ENCODE results near the gene NCOA1. TPM values are rescaled to one million over a fixed set of nuclear protein-coding genes. Genes with fewer than 3 reads are reported as not detected.

NCOA1 gene
- total and polyA plus RNA-seq, 7 experiments from 2014 or later: 13.2 to 72.8 (median 43.0) TPM

DNA sequence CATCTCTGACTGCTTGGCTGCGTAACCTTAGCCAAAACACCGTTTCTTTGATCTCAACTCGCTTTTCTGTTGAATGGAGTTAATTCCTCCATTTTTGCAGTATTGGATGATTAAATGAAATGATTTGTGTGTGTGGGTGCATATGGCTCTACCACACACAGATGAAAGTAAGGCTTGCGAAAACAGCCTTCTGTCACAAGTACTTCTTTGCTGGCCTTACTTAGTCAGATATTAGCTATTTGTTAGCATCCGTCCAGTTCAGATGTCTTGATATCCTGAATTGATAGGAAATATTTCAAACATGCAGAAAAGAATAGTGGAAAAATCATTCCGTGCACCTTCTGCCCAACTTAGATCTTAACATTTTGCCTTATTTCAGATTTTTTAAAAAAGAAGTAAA is 21.8 kb downstream of the NCOA1 start:
- no peak for ATAC-seq
- POLR2A ChIA-PET: no interaction called here
- no peaks in the 10 kb centered on the region for H3K9me3 ChIP-seq (ENCODE audit: control insufficient read depth in 2 of 3, low read length in 3 of 3)

GRCh38 chr2:24513281-24514071 is 22.4 kb downstream of the NCOA1 start:
- peaks cover 9 to 18% of the 10 kb centered on the region in 2 donors for H3K4me1 ChIP-seq (ENCODE audit: control insufficient read depth in 2 of 2, insufficient read depth in 2 of 2, low read length in 2 of 2)
- H3K27ac ChIP-seq (ENCODE audit: low read depth, low read length): no peak overlapping the region
- H3K27ac Mint-ChIP-seq: no peak overlapping the region
- H3K9me3 Mint-ChIP-seq: peaks cover 0 to 3% (median 0%) of the 10 kb centered on the region in 11 donors
- H3K27me3 Mint-ChIP-seq: no peaks in the 10 kb centered on the region
- DNase-seq (no peak), ATAC-seq (no peak)
- H3K4me3 Mint-ChIP-seq: peak overlapping the region in 2 of 10 donors; percentile 8 to 9
- peaks cover 34 to 86% (median 77%) of the 10 kb centered on the region in 7 donors for H3K4me1 Mint-ChIP-seq
- no peaks in the 10 kb centered on the region for H3K9me3 ChIP-seq (ENCODE audit: control insufficient read depth in 2 of 3, low read length in 3 of 3)
- no peak overlapping the region for H3K4me3 ChIP-seq (ENCODE audit: low read length)
- peaks cover 0 to 7% (median 0%) of the 10 kb centered on the region in 5 donors for H3K36me3 Mint-ChIP-seq
- no peaks in the 10 kb centered on the region for H3K27me3 ChIP-seq (ENCODE audit: control insufficient read depth in 2 of 2, insufficient read depth in 2 of 2, low read length in 2 of 2)
- POLR2A ChIA-PET: no interaction called here
- intact Hi-C loops (cut with micrococcal nuclease): no loop called here
- H3K36me3 ChIP-seq (ENCODE audit: control insufficient read depth in 2 of 3, insufficient read depth in 3 of 3, low read length in 3 of 3): no peaks in the 10 kb centered on the region
- CTCF ChIA-PET: no interaction called here

More for the DNA sequence above, 21.8 kb downstream of the NCOA1 start:
- Mint-ChIP-seq H3K4me1 (peaks cover 35 to 89% (median 79%) of the 10 kb centered on the region in 7 donors), H3K9me3 (peaks cover 0 to 3% (median 0%) of the 10 kb centered on the region in 11 donors), H3K27ac (no peak overlapping the region), H3K36me3 (peaks cover 0 to 4% (median 0%) of the 10 kb centered on the region in 5 donors), H3K4me3 (peak overlapping the region in 3 of 10 donors; percentile 8 to 10 (median 9)), H3K27me3 (no peaks in the 10 kb centered on the region)
- no peak for DNase-seq
- intact Hi-C loops (cut with micrococcal nuclease): no loop called here
- H3K4me1 ChIP-seq (ENCODE audit: control insufficient read depth in 2 of 2, insufficient read depth in 2 of 2, low read length in 2 of 2): peaks cover 14 to 19% of the 10 kb centered on the region in 2 donors
- CTCF ChIA-PET: no interaction called here
- H3K27me3 ChIP-seq (ENCODE audit: control insufficient read depth in 2 of 2, insufficient read depth in 2 of 2, low read length in 2 of 2): no peaks in the 10 kb centered on the region
- no peak overlapping the region for H3K27ac ChIP-seq (ENCODE audit: low read depth, low read length)
- H3K36me3 ChIP-seq (ENCODE audit: control insufficient read depth in 2 of 3, insufficient read depth in 3 of 3, low read length in 3 of 3): no peaks in the 10 kb centered on the region
- H3K4me3 ChIP-seq (ENCODE audit: low read length): no peak overlapping the region

GRCh38 chr2:24514820-24515219 is 23.8 kb downstream of the NCOA1 start:
- intact Hi-C loops (cut with micrococcal nuclease): loop anchor here in 1 of 2 donors (5.0 kb wide), 1 partner anchor 62 kb away; no protein-coding TSS in a partner anchor
- Mint-ChIP-seq H3K27me3 (no peaks in the 10 kb centered on the region), H3K27ac (no peak overlapping the region), H3K36me3 (peaks cover 0 to 17% (median 4%) of the 10 kb centered on the region in 5 donors), H3K4me3 (peak overlapping the region in 1 of 10 donors; percentile 26), H3K4me1 (peaks cover 22 to 86% (median 75%) of the 10 kb centered on the region in 7 donors), H3K9me3 (peaks cover 0 to 6% (median 0%) of the 10 kb centered on the region in 11 donors)
- no peaks in the 10 kb centered on the region for H3K36me3 ChIP-seq (ENCODE audit: control insufficient read depth in 2 of 3, insufficient read depth in 3 of 3, low read length in 3 of 3)
- H3K4me3 ChIP-seq (ENCODE audit: low read length): no peak overlapping the region
- no peaks in the 10 kb centered on the region for H3K27me3 ChIP-seq (ENCODE audit: control insufficient read depth in 2 of 2, insufficient read depth in 2 of 2, low read length in 2 of 2)
- H3K9me3 ChIP-seq (ENCODE audit: control insufficient read depth in 2 of 3, low read length in 3 of 3): no peaks in the 10 kb centered on the region
- ChIA-PET POLR2A (no interaction called here), CTCF (interaction anchor here (0.6 kb wide), 1 partner anchor 263 kb away, joined by 3 read pairs; no protein-coding TSS in a partner anchor)
- H3K27ac ChIP-seq (ENCODE audit: low read depth, low read length): no peak overlapping the region
- DNase-seq: no peak
- no peak for ATAC-seq
- H3K4me1 ChIP-seq (ENCODE audit: control insufficient read depth in 2 of 2, insufficient read depth in 2 of 2, low read length in 2 of 2): peaks cover 9 to 10% of the 10 kb centered on the region in 2 donors

DNA sequence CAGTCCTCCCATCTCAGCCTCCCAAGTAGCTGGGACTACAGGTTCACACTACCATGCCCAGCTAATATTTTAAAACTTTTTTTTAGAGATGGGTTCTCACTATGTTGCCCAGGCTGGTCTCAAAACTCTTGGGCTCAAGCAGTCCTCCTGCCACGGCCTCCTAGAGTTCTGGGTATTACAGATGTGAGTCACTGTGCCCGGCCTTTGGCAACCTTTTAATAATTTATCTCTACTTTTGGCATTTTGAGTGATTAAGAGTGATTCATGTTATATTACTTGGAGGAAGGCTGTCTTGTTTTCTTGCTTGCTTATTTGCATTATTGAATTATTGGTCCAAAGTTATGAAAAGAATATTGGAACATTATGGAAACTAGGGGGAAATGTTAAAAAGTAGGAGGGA is 24.3 kb downstream of the NCOA1 start:
- Histone ChIP-seq H3K36me3 (ENCODE audit: control insufficient read depth in 2 of 3, insufficient read depth in 3 of 3, low read length in 3 of 3) (no peaks in the 10 kb centered on the region), H3K27ac (ENCODE audit: low read depth, low read length) (no peak overlapping the region), H3K4me1 (ENCODE audit: control insufficient read depth in 2 of 2, insufficient read depth in 2 of 2, low read length in 2 of 2) (peaks cover 9 to 10% of the 10 kb centered on the region in 2 donors), H3K4me3 (ENCODE audit: low read length) (no peak overlapping the region), H3K9me3 (ENCODE audit: control insufficient read depth in 2 of 3, low read length in 3 of 3) (no peaks in the 10 kb centered on the region), H3K27me3 (ENCODE audit: control insufficient read depth in 2 of 2, insufficient read depth in 2 of 2, low read length in 2 of 2) (no peaks in the 10 kb centered on the region)
- peaks cover 23 to 84% (median 76%) of the 10 kb centered on the region in 7 donors for H3K4me1 Mint-ChIP-seq
- CTCF ChIA-PET: interaction anchor here (0.6 kb wide), 1 partner anchor 264 kb away, joined by 3 read pairs; no protein-coding TSS in a partner anchor
- intact Hi-C loops (cut with micrococcal nuclease): loop anchor here in 1 of 2 donors (5.0 kb wide), 1 partner anchor 62 kb away; no protein-coding TSS in a partner anchor
- POLR2A ChIA-PET: no interaction called here
- ATAC-seq (no peak), DNase-seq (no peak)
- H3K27ac Mint-ChIP-seq: no peak overlapping the region
- no peaks in the 10 kb centered on the region for H3K27me3 Mint-ChIP-seq
- H3K36me3 Mint-ChIP-seq: peaks cover 0 to 17% (median 4%) of the 10 kb centered on the region in 5 donors
- peaks cover 0 to 6% (median 0%) of the 10 kb centered on the region in 11 donors for H3K9me3 Mint-ChIP-seq
- H3K4me3 Mint-ChIP-seq: peak overlapping the region in 1 of 10 donors; percentile 24

GRCh38 chr2:24515831-24516230 is 24.8 kb downstream of the NCOA1 start:
- Histone ChIP-seq H3K27me3 (ENCODE audit: control insufficient read depth in 2 of 2, insufficient read depth in 2 of 2, low read length in 2 of 2) (no peaks in the 10 kb centered on the region), H3K9me3 (ENCODE audit: control insufficient read depth in 2 of 3, low read length in 3 of 3) (no peaks in the 10 kb centered on the region), H3K4me3 (ENCODE audit: low read length) (no peak overlapping the region), H3K36me3 (ENCODE audit: control insufficient read depth in 2 of 3, insufficient read depth in 3 of 3, low read length in 3 of 3) (no peaks in the 10 kb centered on the region), H3K27ac (ENCODE audit: low read depth, low read length) (no peak overlapping the region), H3K4me1 (ENCODE audit: control insufficient read depth in 2 of 2, insufficient read depth in 2 of 2, low read length in 2 of 2) (peaks cover 9 to 10% of the 10 kb centered on the region in 2 donors)
- Mint-ChIP-seq H3K27ac (no peak overlapping the region), H3K27me3 (no peaks in the 10 kb centered on the region), H3K4me1 (peaks cover 28 to 84% (median 76%) of the 10 kb centered on the region in 7 donors), H3K36me3 (peaks cover 0 to 17% (median 4%) of the 10 kb centered on the region in 5 donors), H3K4me3 (no peak overlapping the region), H3K9me3 (peaks cover 0 to 6% (median 0%) of the 10 kb centered on the region in 11 donors)
- ATAC-seq: no peak
- POLR2A ChIA-PET: no interaction called here
- intact Hi-C loops (cut with micrococcal nuclease): loop anchor here in 1 of 2 donors (5.0 kb wide), 1 partner anchor 61 kb away; no protein-coding TSS in a partner anchor
- no peak for DNase-seq
- CTCF ChIA-PET: interaction anchor here (1.5 kb wide), 1 partner anchor 24 kb away, joined by 3 read pairs; no protein-coding TSS in a partner anchor

DNA sequence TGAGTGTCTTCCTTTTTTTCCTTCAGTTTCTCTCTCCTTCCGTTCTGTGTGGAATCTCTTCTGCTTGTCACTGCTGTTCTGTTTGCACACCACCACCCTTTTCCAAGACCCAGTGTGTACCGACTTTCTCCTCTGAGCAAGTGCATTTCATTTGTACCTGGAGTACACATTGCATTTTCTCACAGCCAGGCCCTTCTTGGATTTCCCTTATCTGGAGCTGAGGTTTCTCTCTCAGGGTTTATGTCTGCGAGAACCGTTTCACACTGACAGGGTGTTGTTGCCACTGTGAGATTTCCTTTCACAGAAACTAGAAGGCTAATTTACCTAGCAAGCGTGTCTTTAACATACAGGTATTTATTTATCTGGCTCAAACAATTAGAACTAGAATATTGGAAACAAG is 26.2 kb downstream of the NCOA1 start:
- Histone ChIP-seq H3K4me1 (ENCODE audit: control insufficient read depth in 2 of 2, insufficient read depth in 2 of 2, low read length in 2 of 2) (peaks cover 4 to 11% of the 10 kb centered on the region in 2 donors), H3K4me3 (ENCODE audit: low read length) (no peak overlapping the region), H3K27me3 (ENCODE audit: control insufficient read depth in 2 of 2, insufficient read depth in 2 of 2, low read length in 2 of 2) (no peaks in the 10 kb centered on the region), H3K9me3 (ENCODE audit: control insufficient read depth in 2 of 3, low read length in 3 of 3) (no peaks in the 10 kb centered on the region), H3K27ac (ENCODE audit: low read depth, low read length) (no peak overlapping the region), H3K36me3 (ENCODE audit: control insufficient read depth in 2 of 3, insufficient read depth in 3 of 3, low read length in 3 of 3) (no peaks in the 10 kb centered on the region)
- Mint-ChIP-seq H3K9me3 (peaks cover 0 to 6% (median 0%) of the 10 kb centered on the region in 11 donors), H3K4me1 (peaks cover 32 to 84% (median 76%) of the 10 kb centered on the region in 7 donors), H3K27ac (peak overlapping the region in 3 of 9 donors; percentile 8 to 11 (median 11)), H3K4me3 (peak overlapping the region in 2 of 10 donors; percentile 60 to 72), H3K36me3 (peaks cover 0 to 14% (median 8%) of the 10 kb centered on the region in 5 donors), H3K27me3 (no peaks in the 10 kb centered on the region)
- POLR2A ChIA-PET: no interaction called here
- intact Hi-C loops (cut with micrococcal nuclease): loop anchor here in 1 of 2 donors (5.0 kb wide), 1 partner anchor 60 kb away; no protein-coding TSS in a partner anchor
- DNase-seq: no peak
- CTCF ChIA-PET: interaction anchor here (1.5 kb wide), 1 partner anchor 26 kb away, joined by 3 read pairs; no protein-coding TSS in a partner anchor
- peak; percentile 36 for ATAC-seq

Measured in naive thymus-derived CD4-positive, alpha-beta T cell (primary cell).